Liver (tissue), 9 donors: ENCODE data around the gene POLR2B. TPM values are rescaled to one million over a fixed set of nuclear protein-coding genes. Genes with fewer than 3 reads are reported as not detected.

Experiments
- DNase-seq: peaks from one replicate; pipeline ENCODE4 v3.0.0-alpha.2; 2017; ENCODE audit warnings: low spot score
- H3K27ac ChIP-seq, 2 donors: one replicate each; pipeline ENCODE4 v1.7.0; 2013; ENCODE audit warnings: inconsistent platforms in 2 of 2, low read length in 2 of 2, control low read depth in 1 of 2, low read depth in 1 of 2, mild to moderate bottlenecking in 1 of 2
- H3K27me3 ChIP-seq, 4 donors: one replicate each; pipeline versions ENCODE4 v1.6.1 to v1.7.0; 2013; ENCODE audit warnings: low read length in 3 of 4, inconsistent platforms in 1 of 4, mild to moderate bottlenecking in 1 of 4, moderate library complexity in 1 of 4; ENCODE audit not compliant: control insufficient read depth in 4 of 4, insufficient read depth in 4 of 4
- H3K36me3 ChIP-seq, 4 donors: one replicate each; pipeline versions ENCODE4 v1.6.1 to v1.7.0; 2013; ENCODE audit warnings: low read length in 3 of 4, mild to moderate bottlenecking in 3 of 4, low read depth in 1 of 4, moderate library complexity in 1 of 4; ENCODE audit not compliant: control insufficient read depth in 4 of 4, insufficient read depth in 3 of 4
- H3K4me1 ChIP-seq, 4 donors: one replicate each; pipeline versions ENCODE4 v1.6.1 to v1.7.0; 2013; ENCODE audit warnings: low read length in 3 of 4, mild to moderate bottlenecking in 3 of 4, moderate library complexity in 1 of 4; ENCODE audit not compliant: control insufficient read depth in 4 of 4, insufficient read depth in 4 of 4
- H3K4me3 ChIP-seq, 3 donors: one replicate each; pipeline versions ENCODE4 v1.6.1 to v1.7.0; 2013; ENCODE audit warnings: low read length in 3 of 3, control low read depth in 1 of 3, low read depth in 1 of 3, mild to moderate bottlenecking in 1 of 3
- H3K9ac ChIP-seq, 2 donors: one replicate each; pipeline ENCODE4 v1.7.0; 2013; ENCODE audit warnings: low read length in 2 of 2, mild to moderate bottlenecking in 2 of 2, moderate library complexity in 2 of 2, control low read depth in 1 of 2, low read depth in 1 of 2
- H3K9me3 ChIP-seq, 4 donors: one replicate each; pipeline versions ENCODE4 v1.6.1 to v1.7.0; 2013; ENCODE audit warnings: low read length in 3 of 4; ENCODE audit not compliant: control insufficient read depth in 4 of 4
- FOXA1 ChIP-seq: IDR thresholded peaks from 2 replicates; pipeline ENCODE4 v1.6.1; 2016; ENCODE audit warnings: antibody characterized with exemption
- FOXA2 ChIP-seq: IDR thresholded peaks from 2 replicates; pipeline ENCODE4 v1.6.1; 2016; ENCODE audit warnings: antibody characterized with exemption
- HNF4A ChIP-seq, 2 donors: conservative IDR thresholded peaks; 2 replicates each; pipeline ENCODE4 v1.6.1; 2016; ENCODE audit warnings: antibody characterized with exemption in 2 of 2, mild to moderate bottlenecking in 2 of 2
- HNF4G ChIP-seq: IDR thresholded peaks from 2 replicates; pipeline ENCODE4 v1.6.1; 2016; ENCODE audit warnings: antibody characterized with exemption
- RXRA ChIP-seq, 2 donors: IDR thresholded peaks; 2 replicates each; pipeline ENCODE4 v1.6.1; 2017 to 2018; ENCODE audit warnings: antibody characterized with exemption in 2 of 2, mild to moderate bottlenecking in 1 of 2
- SP1 ChIP-seq: IDR thresholded peaks from 2 replicates; pipeline ENCODE4 v1.6.1; 2018; ENCODE audit warnings: antibody characterized with exemption, mild to moderate bottlenecking
- TAF1 ChIP-seq: conservative IDR thresholded peaks from 2 replicates; pipeline ENCODE4 v1.6.1; 2016; ENCODE audit warnings: antibody characterized with exemption, mild to moderate bottlenecking
- YY1 ChIP-seq: IDR thresholded peaks from 2 replicates; pipeline ENCODE4 v1.6.1; 2016; ENCODE audit warnings: antibody characterized with exemption, mild to moderate bottlenecking
- WGBS: extraction: QIAGEN DNeasy Blood & Tissue Kit; methylation state at CpG from one replicate; pipeline ENCODE4 v1.1.7; 2013; 5-methylcytosine and 5-hydroxymethylcytosine counted together
- polyA plus RNA-seq, 2 donors: library from polyadenylated mRNA; stranded (reverse) in 1 of 2; unstranded in 1 of 2; fragments of 200-250 nt in 1 of 2; fragments of >200 nt in 1 of 2; fragmentation: Nextera tagmentation in 1 of 2; extraction: Ambion mirVana in 1 of 2; gene quantifications; one replicate each; pipeline versions ENCODE4 v1.2.1 to v1.2.3, GENCODE V29; 2013 to 2015
- total RNA-seq, 2 donors: library from RNA; depleted of rRNA; stranded (reverse); fragments of >200 nt; gene quantifications; one replicate each; pipeline ENCODE4 v1.2.3, GENCODE V29; 2014
- TF ChIP-seq, protein P1 (sequence below): IDR thresholded peaks from 2 replicates; pipeline ENCODE4 v1.6.1; 2016; ENCODE audit warnings: antibody characterized with exemption, mild to moderate bottlenecking
- TF ChIP-seq, protein P2 (sequence below): fragments of 150-350 bp; IDR thresholded peaks from 2 replicates; pipeline ENCODE4 v1.5.1; 2017; ENCODE audit warnings: improper control_type of control experiment, low read depth, low read length; ENCODE audit not compliant: missing input control
- TF ChIP-seq, protein P3 (sequence below): IDR thresholded peaks from 2 replicates; pipeline ENCODE4 v1.6.1; 2016; ENCODE audit warnings: antibody characterized with exemption
- donor health status: healthy.
- donor health status: healthy.
- donor health status: healthy.
- donor health status: healthy.
- donor health status: healthy.

POLR2B gene
- total and polyA plus RNA-seq, 4 donors: 16.6 to 64.4 (median 40.0) TPM

DNA sequence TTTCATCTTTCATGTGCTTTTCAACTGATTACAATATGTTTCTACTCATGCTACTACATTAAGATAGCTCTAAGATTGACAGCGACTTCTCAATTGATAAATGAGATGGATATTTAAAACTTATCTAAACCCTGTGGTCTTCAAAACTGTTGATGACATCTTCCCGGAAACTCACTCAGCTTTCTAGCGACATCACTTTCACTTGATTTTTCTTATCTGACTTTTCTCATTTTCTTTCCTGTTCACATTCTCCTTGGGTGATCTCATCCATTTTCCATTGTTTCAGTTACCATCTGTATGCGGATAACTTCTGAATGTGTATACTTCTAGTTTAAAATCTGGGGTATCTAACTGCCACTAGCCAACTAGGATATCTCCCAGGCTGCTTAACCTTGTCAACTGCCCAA is 3.1 kb downstream of the POLR2B start:
- no peak for DNase-seq
- Histone ChIP-seq H3K27me3 (no peaks in the 10 kb centered on the region), H3K9me3 (no peaks in the 10 kb centered on the region), H3K27ac (no peak overlapping the region), H3K4me3 (no peak overlapping the region), H3K4me1 (peaks cover 5 to 19% (median 9%) of the 10 kb centered on the region in 4 donors), H3K9ac (no peak overlapping the region), H3K36me3 (peaks cover 0 to 6% (median 4%) of the 10 kb centered on the region in 4 donors)
- 73% methylated on average over 4 of the region's 4 CpGs for WGBS
- TF ChIP-seq, protein P1, sequence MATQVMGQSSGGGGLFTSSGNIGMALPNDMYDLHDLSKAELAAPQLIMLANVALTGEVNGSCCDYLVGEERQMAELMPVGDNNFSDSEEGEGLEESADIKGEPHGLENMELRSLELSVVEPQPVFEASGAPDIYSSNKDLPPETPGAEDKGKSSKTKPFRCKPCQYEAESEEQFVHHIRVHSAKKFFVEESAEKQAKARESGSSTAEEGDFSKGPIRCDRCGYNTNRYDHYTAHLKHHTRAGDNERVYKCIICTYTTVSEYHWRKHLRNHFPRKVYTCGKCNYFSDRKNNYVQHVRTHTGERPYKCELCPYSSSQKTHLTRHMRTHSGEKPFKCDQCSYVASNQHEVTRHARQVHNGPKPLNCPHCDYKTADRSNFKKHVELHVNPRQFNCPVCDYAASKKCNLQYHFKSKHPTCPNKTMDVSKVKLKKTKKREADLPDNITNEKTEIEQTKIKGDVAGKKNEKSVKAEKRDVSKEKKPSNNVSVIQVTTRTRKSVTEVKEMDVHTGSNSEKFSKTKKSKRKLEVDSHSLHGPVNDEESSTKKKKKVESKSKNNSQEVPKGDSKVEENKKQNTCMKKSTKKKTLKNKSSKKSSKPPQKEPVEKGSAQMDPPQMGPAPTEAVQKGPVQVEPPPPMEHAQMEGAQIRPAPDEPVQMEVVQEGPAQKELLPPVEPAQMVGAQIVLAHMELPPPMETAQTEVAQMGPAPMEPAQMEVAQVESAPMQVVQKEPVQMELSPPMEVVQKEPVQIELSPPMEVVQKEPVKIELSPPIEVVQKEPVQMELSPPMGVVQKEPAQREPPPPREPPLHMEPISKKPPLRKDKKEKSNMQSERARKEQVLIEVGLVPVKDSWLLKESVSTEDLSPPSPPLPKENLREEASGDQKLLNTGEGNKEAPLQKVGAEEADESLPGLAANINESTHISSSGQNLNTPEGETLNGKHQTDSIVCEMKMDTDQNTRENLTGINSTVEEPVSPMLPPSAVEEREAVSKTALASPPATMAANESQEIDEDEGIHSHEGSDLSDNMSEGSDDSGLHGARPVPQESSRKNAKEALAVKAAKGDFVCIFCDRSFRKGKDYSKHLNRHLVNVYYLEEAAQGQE: no peak

DNA sequence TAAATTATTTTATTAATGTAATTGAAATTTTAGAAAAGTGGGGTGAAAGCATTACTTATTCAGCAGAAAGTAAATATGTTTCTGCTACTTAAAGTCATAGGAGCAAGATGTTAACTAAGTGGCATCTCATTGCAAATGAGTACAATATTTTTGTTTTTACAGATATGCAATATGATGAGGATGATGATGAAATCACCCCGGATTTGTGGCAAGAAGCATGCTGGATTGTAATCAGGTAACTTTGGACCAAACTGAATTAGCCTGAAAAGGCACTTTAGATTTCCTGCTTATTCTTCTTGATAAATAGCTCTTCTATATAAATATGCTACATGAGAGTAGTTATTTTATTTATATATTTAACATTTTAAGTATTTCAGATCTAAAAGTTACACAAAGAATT is 7.5 kb downstream of the POLR2B start:
- peaks cover 9 to 39% (median 23%) of the 10 kb centered on the region in 4 donors for H3K36me3 ChIP-seq
- H3K9ac ChIP-seq: no peak overlapping the region
- H3K4me1 ChIP-seq: peaks cover 0 to 6% (median 2%) of the 10 kb centered on the region in 4 donors
- H3K4me3 ChIP-seq: no peak overlapping the region
- no peaks in the 10 kb centered on the region for H3K9me3 ChIP-seq
- 79% methylated on average over 1 of the region's 1 CpG for WGBS
- TF ChIP-seq, protein P2, sequence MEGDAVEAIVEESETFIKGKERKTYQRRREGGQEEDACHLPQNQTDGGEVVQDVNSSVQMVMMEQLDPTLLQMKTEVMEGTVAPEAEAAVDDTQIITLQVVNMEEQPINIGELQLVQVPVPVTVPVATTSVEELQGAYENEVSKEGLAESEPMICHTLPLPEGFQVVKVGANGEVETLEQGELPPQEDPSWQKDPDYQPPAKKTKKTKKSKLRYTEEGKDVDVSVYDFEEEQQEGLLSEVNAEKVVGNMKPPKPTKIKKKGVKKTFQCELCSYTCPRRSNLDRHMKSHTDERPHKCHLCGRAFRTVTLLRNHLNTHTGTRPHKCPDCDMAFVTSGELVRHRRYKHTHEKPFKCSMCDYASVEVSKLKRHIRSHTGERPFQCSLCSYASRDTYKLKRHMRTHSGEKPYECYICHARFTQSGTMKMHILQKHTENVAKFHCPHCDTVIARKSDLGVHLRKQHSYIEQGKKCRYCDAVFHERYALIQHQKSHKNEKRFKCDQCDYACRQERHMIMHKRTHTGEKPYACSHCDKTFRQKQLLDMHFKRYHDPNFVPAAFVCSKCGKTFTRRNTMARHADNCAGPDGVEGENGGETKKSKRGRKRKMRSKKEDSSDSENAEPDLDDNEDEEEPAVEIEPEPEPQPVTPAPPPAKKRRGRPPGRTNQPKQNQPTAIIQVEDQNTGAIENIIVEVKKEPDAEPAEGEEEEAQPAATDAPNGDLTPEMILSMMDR: no peak
- no peak for TF ChIP-seq SP1
- no peak for TF ChIP-seq YY1
- no peak for TF ChIP-seq TAF1
- TF ChIP-seq, protein P3, sequence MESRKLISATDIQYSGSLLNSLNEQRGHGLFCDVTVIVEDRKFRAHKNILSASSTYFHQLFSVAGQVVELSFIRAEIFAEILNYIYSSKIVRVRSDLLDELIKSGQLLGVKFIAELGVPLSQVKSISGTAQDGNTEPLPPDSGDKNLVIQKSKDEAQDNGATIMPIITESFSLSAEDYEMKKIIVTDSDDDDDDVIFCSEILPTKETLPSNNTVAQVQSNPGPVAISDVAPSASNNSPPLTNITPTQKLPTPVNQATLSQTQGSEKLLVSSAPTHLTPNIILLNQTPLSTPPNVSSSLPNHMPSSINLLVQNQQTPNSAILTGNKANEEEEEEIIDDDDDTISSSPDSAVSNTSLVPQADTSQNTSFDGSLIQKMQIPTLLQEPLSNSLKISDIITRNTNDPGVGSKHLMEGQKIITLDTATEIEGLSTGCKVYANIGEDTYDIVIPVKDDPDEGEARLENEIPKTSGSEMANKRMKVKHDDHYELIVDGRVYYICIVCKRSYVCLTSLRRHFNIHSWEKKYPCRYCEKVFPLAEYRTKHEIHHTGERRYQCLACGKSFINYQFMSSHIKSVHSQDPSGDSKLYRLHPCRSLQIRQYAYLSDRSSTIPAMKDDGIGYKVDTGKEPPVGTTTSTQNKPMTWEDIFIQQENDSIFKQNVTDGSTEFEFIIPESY: no peak
- no peak for TF ChIP-seq FOXA1
- no peak for TF ChIP-seq FOXA2
- no peak overlapping the region for H3K27ac ChIP-seq
- DNase-seq: no peak
- H3K27me3 ChIP-seq: no peaks in the 10 kb centered on the region

DNA sequence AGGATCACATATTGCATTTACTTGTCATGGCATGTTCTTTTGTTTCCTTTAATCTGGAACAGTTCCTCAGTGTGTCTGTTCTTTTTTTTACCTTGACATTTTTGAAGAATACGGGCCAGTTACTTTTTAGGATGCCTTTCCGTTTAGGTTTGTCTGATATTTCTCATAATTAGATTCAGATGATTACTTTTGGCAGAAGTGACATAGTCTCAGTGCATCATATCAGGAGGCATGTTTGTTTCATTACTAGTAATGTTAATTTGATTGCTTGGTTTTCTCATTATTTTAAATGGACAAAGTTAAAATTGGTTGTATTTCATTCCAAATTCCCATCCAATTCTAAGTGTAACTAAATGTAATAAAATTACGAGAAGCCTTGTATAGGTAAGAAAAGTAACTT is 8.3 kb downstream of the POLR2B start:
- DNase-seq: no peak
- H3K9me3 ChIP-seq: no peaks in the 10 kb centered on the region
- H3K27me3 ChIP-seq: no peaks in the 10 kb centered on the region
- TF ChIP-seq, protein P2: no peak
- TF ChIP-seq HNF4G: no peak
- TF ChIP-seq HNF4A (conservative IDR thresholded peaks at IDR 0.05): no peak
- TF ChIP-seq TAF1: no peak
- no peak for TF ChIP-seq RXRA (IDR thresholded peaks at IDR 0.05)
- H3K36me3 ChIP-seq: peaks cover 13 to 46% (median 28%) of the 10 kb centered on the region in 4 donors
- no peak overlapping the region for H3K27ac ChIP-seq
- no peak overlapping the region for H3K4me3 ChIP-seq
- no peak overlapping the region for H3K9ac ChIP-seq
- H3K4me1 ChIP-seq: peaks cover 0 to 3% (median 0%) of the 10 kb centered on the region in 4 donors
- whole genome bisulfite sequencing: 95% methylated on average over 3 of the region's 3 CpGs
